Nephron (organoid): ENCODE results near the gene CENPC.
"Not testable (repeated sequence)": the region's sequence is repeated elsewhere in the genome, so short reads cannot be mapped to it uniquely, and the experiment has no call there.

Experiments
- H3K27ac Mint-ChIP-seq, 3 experiments: 2 replicates each; pipeline ENCODE4 v1.8.0; 2020; ENCODE audit warnings: mixed read lengths in 3 of 3, mild to moderate bottlenecking in 2 of 3, moderate library complexity in 1 of 3
- H3K27me3 Mint-ChIP-seq: 2 replicates; pipeline ENCODE4 v1.8.0; 2021; ENCODE audit warnings: low read depth, mild to moderate bottlenecking, moderate library complexity, mixed read lengths
- H3K36me3 Mint-ChIP-seq: 2 replicates; pipeline ENCODE4 v1.8.0; 2020; ENCODE audit warnings: low read depth, mixed read lengths
- H3K4me1 Mint-ChIP-seq: 2 replicates; pipeline ENCODE4 v1.8.0; 2020; ENCODE audit warnings: mixed read lengths
- H3K4me3 Mint-ChIP-seq, 3 experiments: 2 replicates each; pipeline ENCODE4 v1.8.0; 2020; ENCODE audit warnings: mild to moderate bottlenecking in 3 of 3, mixed read lengths in 3 of 3, moderate library complexity in 2 of 3
- H3K9me3 Mint-ChIP-seq: 2 replicates; pipeline ENCODE4 v1.8.0; 2020; ENCODE audit warnings: mixed read lengths
- TF ChIP-seq, protein P1 (sequence below), 3 experiments: fragments of 200-600 bp; sonication (generic); IDR thresholded peaks; one replicate each; pipeline ENCODE4 v1.5.0; 2021; ENCODE audit warnings: antibody characterized with exemption in 3 of 3; ENCODE audit not compliant: unreplicated experiment in 3 of 3

The CENPC gene

GRCh38 chr4:67452100-67452845 is 93.0 kb downstream of the CENPC start:
- H3K27ac Mint-ChIP-seq = peak overlapping the region; percentile 12 to 89 (median 19)
- no peaks in the 10 kb centered on the region for H3K4me1 Mint-ChIP-seq
- peaks cover 7% of the 10 kb centered on the region for H3K9me3 Mint-ChIP-seq
- H3K36me3 Mint-ChIP-seq = peaks cover 52% of the 10 kb centered on the region
- H3K4me3 Mint-ChIP-seq = no peak overlapping the region
- no peaks in the 10 kb centered on the region for H3K27me3 Mint-ChIP-seq
- TF ChIP-seq, protein P1, sequence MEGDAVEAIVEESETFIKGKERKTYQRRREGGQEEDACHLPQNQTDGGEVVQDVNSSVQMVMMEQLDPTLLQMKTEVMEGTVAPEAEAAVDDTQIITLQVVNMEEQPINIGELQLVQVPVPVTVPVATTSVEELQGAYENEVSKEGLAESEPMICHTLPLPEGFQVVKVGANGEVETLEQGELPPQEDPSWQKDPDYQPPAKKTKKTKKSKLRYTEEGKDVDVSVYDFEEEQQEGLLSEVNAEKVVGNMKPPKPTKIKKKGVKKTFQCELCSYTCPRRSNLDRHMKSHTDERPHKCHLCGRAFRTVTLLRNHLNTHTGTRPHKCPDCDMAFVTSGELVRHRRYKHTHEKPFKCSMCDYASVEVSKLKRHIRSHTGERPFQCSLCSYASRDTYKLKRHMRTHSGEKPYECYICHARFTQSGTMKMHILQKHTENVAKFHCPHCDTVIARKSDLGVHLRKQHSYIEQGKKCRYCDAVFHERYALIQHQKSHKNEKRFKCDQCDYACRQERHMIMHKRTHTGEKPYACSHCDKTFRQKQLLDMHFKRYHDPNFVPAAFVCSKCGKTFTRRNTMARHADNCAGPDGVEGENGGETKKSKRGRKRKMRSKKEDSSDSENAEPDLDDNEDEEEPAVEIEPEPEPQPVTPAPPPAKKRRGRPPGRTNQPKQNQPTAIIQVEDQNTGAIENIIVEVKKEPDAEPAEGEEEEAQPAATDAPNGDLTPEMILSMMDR (IDR thresholded peaks at IDR 0.05; ENCODE audit: unreplicated experiment in 3 of 3) = no peak

GRCh38 chr4:67451464-67451863 is 93.8 kb downstream of the CENPC start:
- peaks cover 50% of the 10 kb centered on the region for H3K36me3 Mint-ChIP-seq
- H3K27ac Mint-ChIP-seq = no peak overlapping the region
- TF ChIP-seq, protein P1 (IDR thresholded peaks at IDR 0.05; ENCODE audit: unreplicated experiment in 3 of 3) = no peak
- no peaks in the 10 kb centered on the region for H3K4me1 Mint-ChIP-seq
- H3K4me3 Mint-ChIP-seq = no peak overlapping the region
- peaks cover 5% of the 10 kb centered on the region for H3K9me3 Mint-ChIP-seq
- no peaks in the 10 kb centered on the region for H3K27me3 Mint-ChIP-seq

DNA sequence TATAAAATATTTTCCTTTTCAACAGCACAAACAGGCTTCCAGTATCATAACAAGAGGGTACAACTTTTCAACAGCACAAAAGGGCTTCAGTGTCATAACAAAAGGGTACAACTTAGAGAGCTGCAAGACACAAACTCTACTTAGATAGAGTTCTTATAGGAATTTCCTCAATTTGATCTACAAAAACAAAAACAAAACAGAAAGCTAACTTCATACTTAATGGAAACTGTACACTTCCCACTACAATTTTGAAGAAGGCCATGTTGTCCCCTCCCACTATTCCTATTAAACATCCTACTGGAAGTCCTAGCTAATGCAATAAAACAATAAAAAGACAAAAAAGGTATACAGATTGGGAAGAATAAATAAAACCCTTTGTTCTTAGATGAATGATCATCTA is 96.7 kb downstream of the CENPC start:
- peaks cover 5% of the 10 kb centered on the region for H3K9me3 Mint-ChIP-seq
- no peak overlapping the region for H3K4me3 Mint-ChIP-seq
- no peaks in the 10 kb centered on the region for H3K4me1 Mint-ChIP-seq
- H3K36me3 Mint-ChIP-seq = peaks cover 39% of the 10 kb centered on the region
- TF ChIP-seq, protein P1 (IDR thresholded peaks at IDR 0.05; ENCODE audit: unreplicated experiment in 3 of 3) = no peak
- no peak overlapping the region for H3K27ac Mint-ChIP-seq
- no peaks in the 10 kb centered on the region for H3K27me3 Mint-ChIP-seq

GRCh38 chr4:67447873-67448272 is 97.4 kb downstream of the CENPC start:
- Mint-ChIP-seq H3K27ac (no peak overlapping the region), H3K36me3 (peaks cover 35% of the 10 kb centered on the region), H3K27me3 (no peaks in the 10 kb centered on the region), H3K9me3 (peaks cover 5% of the 10 kb centered on the region), H3K4me1 (no peaks in the 10 kb centered on the region), H3K4me3 (no peak overlapping the region)
- TF ChIP-seq, protein P1 (IDR thresholded peaks at IDR 0.05; ENCODE audit: unreplicated experiment in 3 of 3) = no peak

GRCh38 chr4:67446811-67447210 is 98.5 kb downstream of the CENPC start:
- Mint-ChIP-seq H3K27ac (no peak overlapping the region), H3K4me3 (no peak overlapping the region)

DNA sequence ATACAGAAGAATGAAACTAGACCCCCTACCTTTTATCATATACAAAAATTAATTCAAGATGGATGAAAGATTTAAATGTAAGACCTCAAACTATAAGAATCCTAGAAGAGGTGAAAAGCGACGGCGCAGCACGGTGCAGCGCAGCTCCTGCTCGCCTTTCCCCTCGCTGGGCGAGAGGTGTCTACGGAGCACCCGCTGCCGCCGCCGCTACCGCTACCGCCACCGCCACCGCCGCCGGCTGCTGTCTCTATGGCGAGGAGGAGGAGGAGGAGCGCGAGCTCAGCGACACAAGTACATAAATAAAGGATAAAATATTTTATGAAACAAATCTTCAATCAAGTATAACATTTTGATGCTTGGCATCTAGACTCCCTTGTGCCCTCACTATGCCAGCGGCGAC is 99.4 kb downstream of the CENPC start:
- H3K4me3 Mint-ChIP-seq, H3K27me3 Mint-ChIP-seq, H3K4me1 Mint-ChIP-seq, H3K27ac Mint-ChIP-seq: not testable (repeated sequence)
- Mint-ChIP-seq H3K36me3 (peaks cover 46% of the 10 kb centered on the region), H3K9me3 (peaks cover 18% of the 10 kb centered on the region)

More at GRCh38 chr4:67446811-67447210, 98.5 kb downstream of the CENPC start:
- peaks cover 14% of the 10 kb centered on the region for H3K9me3 Mint-ChIP-seq
- no peaks in the 10 kb centered on the region for H3K27me3 Mint-ChIP-seq
- no peaks in the 10 kb centered on the region for H3K4me1 Mint-ChIP-seq
- TF ChIP-seq, protein P1 (IDR thresholded peaks at IDR 0.05; ENCODE audit: unreplicated experiment in 3 of 3) = no peak
- H3K36me3 Mint-ChIP-seq = peaks cover 37% of the 10 kb centered on the region
